GM12878 (cell line): ENCODE results near the gene FOSL1. TPM values are rescaled to one million over a fixed set of nuclear protein-coding genes. Genes with fewer than 3 reads are reported as not detected.

Experiments
- CEBPB ChIP-seq, 2 experiments: fragments of 150-350 bp in 1 of 2; IDR thresholded peaks; 2 replicates each; pipeline ENCODE4 v1.6.1; 2012 to 2014; ENCODE audit warnings: low read depth in 2 of 2, low read length in 2 of 2, borderline replicate concordance in 1 of 2, inconsistent platforms in 1 of 2
- CREM ChIP-seq: IDR thresholded peaks from 2 replicates; pipeline ENCODE4 v1.6.1; 2014; ENCODE audit warnings: antibody characterized with exemption, low read depth
- CUX1 ChIP-seq: IDR thresholded peaks from 2 replicates; pipeline ENCODE4 v1.6.1; 2012; ENCODE audit warnings: improper control_type of control experiment, low read depth, low read length; ENCODE audit not compliant: insufficient replicate concordance
- E2F4 ChIP-seq: IDR thresholded peaks from 2 replicates; pipeline ENCODE4 v1.6.1; 2012; ENCODE audit warnings: low read depth, low read length, improper control_type of control experiment
- EED ChIP-seq: sonication (generic); IDR thresholded peaks from 2 replicates; pipeline ENCODE4 v1.6.1; 2016; ENCODE audit warnings: antibody characterized with exemption, low read depth
- HDAC6 ChIP-seq: fragments of 200-600 bp; sonication (generic); IDR thresholded peaks from one replicate; pipeline ENCODE4 v1.8.0; 2017; ENCODE audit warnings: antibody characterized with exemption; ENCODE audit not compliant: unreplicated experiment
- IKZF1 ChIP-seq: fragments of 450-650 bp; conservative IDR thresholded peaks from 2 replicates; pipeline ENCODE4 v1.6.1; 2017; ENCODE audit warnings: antibody characterized with exemption, mild to moderate bottlenecking
- IRF5 ChIP-seq: fragments of 450-650 bp; IDR thresholded peaks from 2 replicates; pipeline ENCODE4 v1.6.1; 2017; ENCODE audit warnings: borderline replicate concordance
- MYC ChIP-seq: IDR thresholded peaks from 2 replicates; pipeline ENCODE4 v1.6.1; 2011; ENCODE audit warnings: mild to moderate bottlenecking, low read length, moderate library complexity, inconsistent platforms; ENCODE audit not compliant: insufficient read depth, insufficient replicate concordance, insufficient read length, severe bottlenecking
- NFYB ChIP-seq: IDR thresholded peaks from 2 replicates; pipeline ENCODE4 v1.6.1; 2011; ENCODE audit warnings: low read depth, mild to moderate bottlenecking, low read length, improper control_type of control experiment, moderate library complexity; ENCODE audit not compliant: insufficient read depth
- NKRF ChIP-seq: fragments of 450-650 bp; conservative IDR thresholded peaks from 2 replicates; pipeline ENCODE4 v1.6.1; 2017; ENCODE audit warnings: mild to moderate bottlenecking, moderate library complexity
- RAD51 ChIP-seq: fragments of 450-650 bp; IDR thresholded peaks from 2 replicates; pipeline ENCODE4 v1.6.1; 2016; ENCODE audit warnings: moderate library complexity, mild to moderate bottlenecking, inconsistent platforms
- RUNX3 ChIP-seq: IDR thresholded peaks from 2 replicates; pipeline ENCODE4 v1.6.1; 2012; ENCODE audit warnings: low read length, inconsistent platforms
- SIN3A ChIP-seq: IDR thresholded peaks from 2 replicates; pipeline ENCODE4 v1.6.1; 2012; ENCODE audit warnings: low read depth, low read length, improper control_type of control experiment
- SRF ChIP-seq, 2 experiments: IDR thresholded peaks; 2 replicates each; pipeline ENCODE4 v1.6.1; 2011; ENCODE audit warnings: low read depth in 2 of 2, low read length in 2 of 2, mild to moderate bottlenecking in 1 of 2, moderate library complexity in 1 of 2
- polyA plus RNA-seq, 11 experiments: library from polyadenylated mRNA; depleted of rRNA in 4 of 11; unstranded in 6 of 11; stranded (reverse) in 5 of 11; fragments of >200 nt; fragmentation: Nextera tagmentation in 4 of 11; fragmentation: Illumina TruSeq in 1 of 11; extraction: Ambion mirVana in 4 of 11; extraction: Trizol in 1 of 11; gene quantifications; 1 replicate in 1 of 11; 2 replicates in 10 of 11; pipeline versions ENCODE4 v1.2.1 to v1.2.3, GENCODE V29; 2011 to 2016; ENCODE audit warnings: inconsistent platforms in 2 of 11, missing spikeins in 2 of 11, low read depth in 1 of 11
- total RNA-seq, 4 experiments: library from RNA; depleted of rRNA in 3 of 4; stranded (reverse); fragments of >200 nt in 3 of 4; fragmentation: Illumina TruSeq in 1 of 4; extraction: Trizol in 1 of 4; gene quantifications; 2 replicates each; pipeline versions ENCODE4 v1.2.1 to v1.2.3, GENCODE V29; 2013 to 2021
- TF ChIP-seq, protein P1 (sequence below): fragments of 450-650 bp; formaldehyde crosslinking; IDR thresholded peaks from 2 replicates; pipeline ENCODE4 v1.4.0; 2022; ENCODE audit warnings: mild to moderate bottlenecking, moderate library complexity

The FOSL1 gene
- total and polyA plus RNA-seq, 10 of the 15 experiments (the other 5 are each of a cell fraction or from before 2014, with no cell fraction given) = 0.82 to 5.4 (median 2.1) TPM

GRCh38 chr11:65859095-65859811 is 40.9 kb downstream of the FOSL1 start (continued):
- TF ChIP-seq CUX1 (no peak), IKZF1 (no peak), MYC (no peak), HDAC6 (no peak), E2F4 (peak; percentile 59; the same call in 1 of the 2 replicates), EED (no peak), RUNX3 (no peak), SRF (IDR thresholded peaks at IDR 0.05; ENCODE audit: low read depth in 2 of 2, low read length in 2 of 2) (peak; percentile 95 to 99), IRF5 (no peak), SIN3A (no peak; the same call in 1 of the 2 replicates), NKRF (peak; percentile 35), CREM (no peak), NFYB (peak; percentile 54; the same call in 1 of the 2 replicates), RAD51 (no peak), CEBPB (IDR thresholded peaks at IDR 0.05; ENCODE audit: borderline replicate concordance in 1 of 2, low read depth in 2 of 2, low read length in 2 of 2) (no peak)
- TF ChIP-seq, protein P1, sequence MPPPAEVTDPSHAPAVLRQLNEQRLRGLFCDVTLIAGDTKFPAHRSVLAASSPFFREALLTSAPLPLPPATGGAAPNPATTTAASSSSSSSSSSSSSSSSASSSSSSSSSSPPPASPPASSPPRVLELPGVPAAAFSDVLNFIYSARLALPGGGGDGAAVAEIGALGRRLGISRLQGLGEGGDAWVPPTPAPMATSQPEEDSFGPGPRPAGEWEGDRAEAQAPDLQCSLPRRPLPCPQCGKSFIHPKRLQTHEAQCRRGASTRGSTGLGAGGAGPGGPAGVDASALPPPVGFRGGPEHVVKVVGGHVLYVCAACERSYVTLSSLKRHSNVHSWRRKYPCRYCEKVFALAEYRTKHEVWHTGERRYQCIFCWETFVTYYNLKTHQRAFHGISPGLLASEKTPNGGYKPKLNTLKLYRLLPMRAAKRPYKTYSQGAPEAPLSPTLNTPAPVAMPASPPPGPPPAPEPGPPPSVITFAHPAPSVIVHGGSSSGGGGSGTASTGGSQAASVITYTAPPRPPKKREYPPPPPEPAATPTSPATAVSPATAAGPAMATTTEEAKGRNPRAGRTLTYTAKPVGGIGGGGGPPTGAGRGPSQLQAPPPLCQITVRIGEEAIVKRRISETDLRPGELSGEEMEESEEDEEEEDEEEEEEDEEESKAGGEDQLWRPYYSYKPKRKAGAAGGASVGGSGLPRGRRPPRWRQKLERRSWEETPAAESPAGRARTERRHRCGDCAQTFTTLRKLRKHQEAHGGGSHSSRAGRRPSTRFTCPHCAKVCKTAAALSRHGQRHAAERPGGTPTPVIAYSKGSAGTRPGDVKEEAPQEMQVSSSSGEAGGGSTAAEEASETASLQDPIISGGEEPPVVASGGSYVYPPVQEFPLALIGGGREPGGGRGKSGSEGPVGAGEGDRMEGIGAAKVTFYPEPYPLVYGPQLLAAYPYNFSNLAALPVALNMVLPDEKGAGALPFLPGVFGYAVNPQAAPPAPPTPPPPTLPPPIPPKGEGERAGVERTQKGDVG = no peak
